ENCODE measurements around the gene TPX2. TPM values are rescaled to one million over a fixed set of nuclear protein-coding genes. Genes with fewer than 3 reads are reported as not detected.

The TPX2 gene
- total and polyA plus RNA-seq, 10 of the 15 experiments (the other 5 are each of a cell fraction or from before 2014, with no cell fraction given): 29.7 to 144 (median 89.0) TPM

DNA sequence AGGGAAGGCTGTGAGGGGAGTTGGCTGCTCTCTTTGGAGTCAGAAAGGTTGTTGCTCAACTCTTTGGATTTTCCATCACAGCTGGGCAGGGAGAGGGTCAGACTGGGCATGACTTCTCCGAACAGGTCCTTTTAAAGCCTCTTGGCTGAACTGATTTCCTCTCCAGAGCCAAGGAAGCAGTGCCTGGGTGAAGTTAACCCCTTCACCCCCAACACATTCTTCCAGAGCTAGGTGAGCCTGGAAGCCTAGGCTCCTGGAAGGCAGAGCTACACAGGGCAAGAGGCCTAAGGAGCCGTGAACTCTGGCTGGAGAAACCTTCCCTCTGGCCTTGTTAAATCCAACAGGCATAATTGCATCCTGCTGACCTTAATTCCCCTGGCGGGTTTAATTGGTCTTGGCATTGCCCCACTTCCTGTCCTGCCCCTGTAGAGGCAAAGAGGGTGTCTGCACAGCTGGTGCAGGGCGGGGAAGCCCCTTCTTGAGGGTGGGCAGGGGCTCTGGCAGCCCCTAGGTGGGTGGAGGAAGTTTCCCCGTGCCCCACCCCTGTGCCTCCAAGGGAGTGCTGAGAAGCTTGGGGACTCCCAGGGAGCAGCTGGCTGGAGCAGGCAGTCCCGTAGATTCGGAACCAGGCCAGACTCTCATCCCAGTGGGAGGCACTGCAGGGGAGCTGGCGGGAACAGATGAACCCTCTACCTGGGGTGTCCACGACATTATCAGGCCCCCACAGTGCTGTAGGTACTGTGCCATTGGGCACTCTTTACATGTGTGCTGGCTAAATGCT, 76.5 kb downstream of the TPX2 start:
- no peak overlapping the region for H3K4me3 ChIP-seq
- ATAC-seq: no peak
- H3K27ac ChIP-seq (ENCODE audit: control insufficient read depth, insufficient read depth): no peak overlapping the region
- intact Hi-C loops (cut with micrococcal nuclease; ENCODE audit: unreplicated experiment): no loop called here
- TF ChIP-seq POLR2AphosphoS5 (IDR thresholded peaks at IDR 0.05; ENCODE audit: low read length): no peak
- TF ChIP-seq DPF2 (IDR thresholded peaks at IDR 0.05): no peak
- no peaks in the 10 kb centered on the region for H3K27me3 ChIP-seq (replicated peaks in 1 of 2; ENCODE audit: control insufficient read depth in 2 of 2, insufficient read depth in 2 of 2, low read length in 1 of 2)
- no peaks in the 10 kb centered on the region for H3K9me3 ChIP-seq (replicated peaks; ENCODE audit: control insufficient read depth, insufficient read depth, low read length)
- CTCF ChIA-PET: interaction anchor here (0.9 to 1.8 kb wide), 4 partner anchors 8 to 217 kb away, joined by 3 to 5 read pairs (median 4); partner anchors contain the start of gene PDRG1
- no peaks in the 10 kb centered on the region for H3K36me3 ChIP-seq (ENCODE audit: control insufficient read depth in 2 of 2, insufficient read depth in 2 of 2, low read length in 1 of 2)
- H4K20me1 ChIP-seq (ENCODE audit: control insufficient read depth, insufficient read depth): no peaks in the 10 kb centered on the region
- RAD21 ChIA-PET (ENCODE audit: unreplicated experiment): interaction anchor here (1.1 kb wide), 1 partner anchor 218 kb away, joined by 3 read pairs; no protein-coding TSS in a partner anchor
- no peak overlapping the region for H3K4me2 ChIP-seq (ENCODE audit: control insufficient read depth, insufficient read depth)
- H3K4me1 ChIP-seq (ENCODE audit: control insufficient read depth, insufficient read depth, low read length): no peaks in the 10 kb centered on the region; the same call in 1 of the 2 replicates
- no peak overlapping the region for H3K9ac ChIP-seq (ENCODE audit: control insufficient read depth, insufficient read depth, low read length)
- in situ Hi-C loops (cut with MboI): no loop called here
- POLR2A ChIA-PET: no interaction called here
- no TSS peak for BruUV-seq (replicated peaks)
- 60% methylated on average over 9 of the region's 9 CpGs for WGBS (ENCODE audit: insufficient coverage, insufficient replicate concordance, low lambda C conversion rate, missing lambda C conversion rate)
- no peak for DNase-seq (ENCODE audit: low read depth, low spot score)
- H2AFZ ChIP-seq (ENCODE audit: control insufficient read depth, low read depth, low read length): no peak overlapping the region
- FAIRE-seq: no peak
- SMC1A ChIA-PET (ENCODE audit: uncharacterized antibody, unreplicated experiment): no interaction called here
- no peaks in the 10 kb centered on the region for H3K79me2 ChIP-seq (ENCODE audit: control insufficient read depth, insufficient read depth, low read length)

DNA sequence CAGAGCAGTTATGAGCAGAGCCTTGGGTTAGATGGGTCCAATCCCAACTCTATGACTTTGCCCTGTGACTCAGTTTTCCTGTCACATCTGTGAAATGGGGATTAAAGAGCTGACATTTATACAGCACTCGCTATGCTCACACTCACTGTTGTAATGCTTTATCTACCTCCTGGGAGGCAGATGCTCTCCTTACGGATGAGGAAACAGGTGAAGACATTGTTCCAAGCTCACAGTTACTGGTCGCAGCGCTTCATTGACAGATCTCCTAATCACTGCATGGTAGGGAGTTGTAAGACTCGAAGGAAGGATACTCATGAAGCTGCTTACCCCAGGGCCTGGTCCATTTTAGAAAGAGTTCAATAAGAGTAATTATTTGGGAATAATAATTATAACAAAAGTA, 77.1 kb downstream of the TPX2 start:
- 62% methylated on average over 5 of the region's 5 CpGs for WGBS (ENCODE audit: insufficient coverage, insufficient replicate concordance, low lambda C conversion rate, missing lambda C conversion rate)
- no peak overlapping the region for H3K4me3 ChIP-seq
- intact Hi-C loops (cut with micrococcal nuclease; ENCODE audit: unreplicated experiment): no loop called here
- H2AFZ ChIP-seq (ENCODE audit: control insufficient read depth, low read depth, low read length): no peak overlapping the region
- ChIA-PET POLR2A (no interaction called here), CTCF (interaction anchor here (0.9 to 2.3 kb wide), 5 partner anchors 9 to 181 kb away, joined by 3 to 9 read pairs (median 5); partner anchors contain the start of gene PDRG1), RAD21 (ENCODE audit: unreplicated experiment) (interaction anchor here (1.1 kb wide), 1 partner anchor 218 kb away, joined by 3 read pairs; no protein-coding TSS in a partner anchor), SMC1A (ENCODE audit: uncharacterized antibody, unreplicated experiment) (no interaction called here)
- DNase-seq (ENCODE audit: low read depth, low spot score): no peak
- no peak for ATAC-seq
- H4K20me1 ChIP-seq (ENCODE audit: control insufficient read depth, insufficient read depth): no peaks in the 10 kb centered on the region
- H3K36me3 ChIP-seq (ENCODE audit: control insufficient read depth in 2 of 2, insufficient read depth in 2 of 2, low read length in 1 of 2): no peaks in the 10 kb centered on the region
- FAIRE-seq: no peak
- no peak overlapping the region for H3K4me2 ChIP-seq (ENCODE audit: control insufficient read depth, insufficient read depth)
- in situ Hi-C loops (cut with MboI): no loop called here
- H3K9me3 ChIP-seq (replicated peaks; ENCODE audit: control insufficient read depth, insufficient read depth, low read length): no peaks in the 10 kb centered on the region
- H3K79me2 ChIP-seq (ENCODE audit: control insufficient read depth, insufficient read depth, low read length): no peaks in the 10 kb centered on the region
- H3K4me1 ChIP-seq (ENCODE audit: control insufficient read depth, insufficient read depth, low read length): no peaks in the 10 kb centered on the region
- no TSS peak for BruUV-seq (replicated peaks)
- H3K27ac ChIP-seq (ENCODE audit: control insufficient read depth, insufficient read depth): no peak overlapping the region
- H3K27me3 ChIP-seq (replicated peaks in 1 of 2; ENCODE audit: control insufficient read depth in 2 of 2, insufficient read depth in 2 of 2, low read length in 1 of 2): no peaks in the 10 kb centered on the region
- H3K9ac ChIP-seq (ENCODE audit: control insufficient read depth, insufficient read depth, low read length): no peak overlapping the region
- TF ChIP-seq EZH2 (IDR thresholded peaks at IDR 0.05; ENCODE audit: borderline replicate concordance, control insufficient read depth, low read depth, low read length) (no peak), GATAD2B (conservative IDR thresholded peaks at IDR 0.05; ENCODE audit: low read depth) (no peak), SIX5 (IDR thresholded peaks at IDR 0.05; ENCODE audit: low read depth, low read length, severe bottlenecking) (no peak), SUZ12 (IDR thresholded peaks at IDR 0.05; ENCODE audit: unreplicated experiment) (no peak), CHD1 (IDR thresholded peaks at IDR 0.05; ENCODE audit: low read depth, low read length) (no peak), CHD2 (IDR thresholded peaks at IDR 0.05; ENCODE audit: borderline replicate concordance, low read depth, low read length) (no peak), MEF2A (IDR thresholded peaks at IDR 0.05; ENCODE audit: insufficient read depth, low read depth, low read length) (no peak), BACH1 (IDR thresholded peaks at IDR 0.05; ENCODE audit: borderline replicate concordance) (no peak), POLR2AphosphoS5 (IDR thresholded peaks at IDR 0.05; ENCODE audit: low read length) (no peak), POLR2AphosphoS2 (IDR thresholded peaks at IDR 0.05; ENCODE audit: low read depth, low read length) (no peak), CBX3 (IDR thresholded peaks at IDR 0.05; ENCODE audit: borderline replicate concordance, low read depth) (no peak), CBX5 (IDR thresholded peaks at IDR 0.05; ENCODE audit: low read depth) (no peak), ETV6 (conservative IDR thresholded peaks at IDR 0.05 in 1 of 2, IDR thresholded peaks at IDR 0.05 in 1 of 2; ENCODE audit: borderline replicate concordance in 1 of 2, low read depth in 1 of 2) (no peak), STAT3 (IDR thresholded peaks at IDR 0.05; ENCODE audit: low read depth, low read length) (no peak), NR2C1 (IDR thresholded peaks at IDR 0.05) (no peak), RELA (IDR thresholded peaks at IDR 0.05; ENCODE audit: borderline replicate concordance, partially characterized antibody) (no peak), POU2F2 (IDR thresholded peaks at IDR 0.05; ENCODE audit: borderline replicate concordance, low read depth, low read length) (no peak), STAT1 (conservative IDR thresholded peaks at IDR 0.05) (no peak)
